ENCODE measurements around the gene JOSD2.

JOSD2 gene

DNA sequence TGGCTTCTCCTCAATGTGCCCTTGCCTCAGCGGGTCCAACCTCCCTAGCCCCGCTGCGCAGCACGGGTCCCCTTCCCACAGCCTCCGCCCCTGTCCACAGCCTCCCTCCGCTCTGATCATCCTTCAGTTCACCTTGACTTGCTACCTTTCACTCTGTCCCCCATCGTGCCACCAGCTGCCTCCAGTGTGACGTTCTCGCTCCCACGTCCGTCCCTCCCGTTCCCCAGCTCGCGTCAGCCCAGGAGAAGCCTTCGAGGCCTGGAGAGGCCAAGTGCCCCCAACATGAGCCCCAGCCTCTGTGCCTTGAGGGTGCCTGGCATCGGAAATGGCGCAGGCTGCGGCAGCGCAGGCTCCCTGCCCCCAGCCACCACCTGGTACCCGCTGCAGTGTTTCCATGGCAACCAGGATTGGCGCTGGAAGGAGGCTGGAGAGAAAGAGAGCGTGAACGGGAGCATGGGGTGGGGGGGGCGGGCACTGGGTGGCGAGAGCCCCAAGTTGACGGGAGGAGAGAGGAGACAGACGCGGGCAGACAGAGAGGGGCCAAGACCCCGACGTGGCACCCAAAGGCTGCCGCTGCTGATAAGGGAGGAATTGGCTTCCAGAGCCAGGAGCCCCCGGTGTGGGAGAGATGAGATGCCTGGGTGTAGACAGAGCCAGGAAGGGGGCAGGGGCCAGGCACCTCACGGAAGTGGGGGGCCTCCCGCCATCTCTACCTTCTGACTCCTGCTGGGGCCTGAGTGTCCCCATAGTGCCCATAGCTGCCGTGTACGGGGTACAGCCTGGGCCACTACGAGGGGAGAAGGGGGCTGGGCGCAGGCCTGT is 3.6 kb upstream of the JOSD2 start:
- DNase-seq (ENCODE audit: extremely low read depth in 1 of 2, low read depth in 1 of 2): no peak

DNA sequence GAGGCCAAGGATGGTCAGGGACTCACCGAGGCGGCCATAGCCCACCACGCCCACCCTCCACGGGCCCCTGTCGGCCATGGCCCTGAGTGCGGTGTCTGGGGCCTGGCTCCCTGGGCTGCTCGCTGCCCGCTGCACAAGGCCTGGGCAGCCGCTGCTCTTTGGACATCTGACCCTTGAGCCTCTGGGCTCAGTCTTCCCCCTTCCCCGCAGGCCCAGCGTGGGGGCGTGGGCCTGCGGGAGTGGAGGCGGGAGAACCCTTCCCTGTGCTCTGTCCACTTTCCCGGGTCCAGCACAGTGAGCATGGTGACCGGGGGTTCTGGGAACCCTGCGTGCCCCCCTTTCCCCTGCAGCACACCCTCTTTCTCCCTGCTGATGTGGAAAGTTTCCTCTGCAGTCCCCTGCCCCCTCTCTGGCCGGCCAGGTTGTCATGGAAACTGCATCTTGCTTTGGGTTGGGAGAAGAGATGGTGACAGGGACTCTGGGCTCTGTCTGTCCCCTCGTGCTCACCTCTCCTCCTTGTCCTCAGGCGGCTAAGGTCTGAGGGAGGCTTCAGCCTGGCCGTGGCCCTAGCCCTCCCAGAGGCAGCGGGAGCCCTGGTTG is 2.9 kb upstream of the JOSD2 start, which contains the start of gene ASPDH:
Gene ASPDH (minus strand): TSS at position 168 of the 600 bp plus-strand sequence. CDS start 90 bp downstream, at position 78.
- no peak for DNase-seq (ENCODE audit: extremely low read depth in 1 of 2, low read depth in 1 of 2)

DNA sequence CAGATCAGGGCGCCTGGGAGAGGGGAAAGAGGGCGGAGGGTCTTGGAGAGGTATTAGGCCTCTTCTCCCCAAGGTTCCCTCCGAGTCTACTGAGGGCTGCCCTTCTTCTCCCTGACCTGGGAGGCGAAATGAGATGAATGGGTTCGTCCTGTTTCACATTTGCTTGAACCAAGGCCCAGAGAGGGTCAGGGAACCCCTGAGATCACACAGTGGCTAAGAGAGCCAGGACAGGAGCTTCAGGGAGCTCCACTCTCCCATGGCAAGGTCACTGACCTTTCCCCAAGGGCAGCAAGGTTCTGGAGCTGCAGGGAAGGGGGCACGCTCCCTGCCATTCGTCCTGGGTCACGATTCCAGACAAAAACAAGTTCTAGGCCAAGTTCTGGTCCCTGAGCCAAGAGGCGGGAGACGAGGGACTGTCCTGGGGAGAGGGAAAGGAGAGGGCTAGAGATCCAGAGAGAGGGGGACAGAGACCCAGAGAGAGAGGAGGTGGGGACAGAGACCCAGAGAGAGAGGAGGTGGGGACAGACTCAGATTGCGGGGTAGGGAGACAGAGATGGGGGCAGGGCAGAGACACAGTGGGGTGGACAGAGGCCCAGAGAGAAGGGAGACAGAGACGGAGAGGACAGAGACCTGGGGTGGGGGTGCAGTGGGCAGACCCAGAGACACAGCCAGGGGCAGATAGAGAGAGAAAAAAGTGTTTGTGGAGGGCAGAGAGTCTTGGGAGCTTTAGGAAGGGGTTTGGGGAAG is 2.2 kb upstream of the JOSD2 start:
- DNase-seq (ENCODE audit: extremely low read depth in 1 of 2, low read depth in 1 of 2): no peak

DNA sequence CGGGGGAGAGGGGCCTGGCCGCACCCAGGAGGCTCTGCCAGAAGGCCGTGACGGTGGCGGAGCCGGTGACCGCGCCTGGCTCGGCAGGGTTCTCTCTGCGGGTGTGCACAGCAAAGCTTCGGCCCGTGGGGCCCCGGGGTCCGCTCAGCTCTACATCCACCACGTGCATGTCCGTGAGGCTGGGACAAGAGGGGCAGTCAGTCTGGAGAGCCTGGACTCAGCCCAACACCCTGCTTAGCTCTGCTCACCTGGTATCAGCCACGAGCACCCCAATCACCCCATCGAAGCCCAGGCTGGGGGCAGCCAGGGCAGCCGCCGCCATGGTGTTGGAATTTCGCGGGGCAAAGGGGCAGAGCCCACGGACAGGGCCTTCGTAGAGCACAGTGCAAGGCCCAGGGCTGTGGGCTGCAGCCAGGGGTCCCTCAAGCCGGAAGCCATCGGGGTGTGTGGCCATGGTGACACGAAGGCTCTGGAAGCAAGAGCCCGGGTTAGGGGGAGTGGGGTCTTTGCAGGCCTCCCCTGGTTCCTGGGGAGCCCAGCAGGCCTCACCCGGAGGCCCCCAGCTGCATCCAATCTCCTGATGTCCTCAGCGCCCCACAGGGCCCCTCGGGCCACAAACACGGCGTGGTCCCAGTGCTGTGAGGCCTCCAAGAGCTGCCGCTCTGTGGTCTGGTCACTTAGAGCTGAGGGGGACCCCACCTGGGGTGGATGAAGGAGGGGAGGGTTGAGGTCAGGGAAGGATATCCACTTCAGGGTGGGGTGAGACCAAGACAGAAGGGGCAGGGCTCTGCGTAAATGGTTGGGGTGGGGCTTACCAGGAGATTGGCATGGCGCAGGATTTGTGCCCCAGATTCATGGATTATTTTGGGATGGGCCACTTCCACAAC is 1.4 kb upstream of the JOSD2 start:
- DNase-seq (ENCODE audit: extremely low read depth in 1 of 2, low read depth in 1 of 2): no peak

DNA sequence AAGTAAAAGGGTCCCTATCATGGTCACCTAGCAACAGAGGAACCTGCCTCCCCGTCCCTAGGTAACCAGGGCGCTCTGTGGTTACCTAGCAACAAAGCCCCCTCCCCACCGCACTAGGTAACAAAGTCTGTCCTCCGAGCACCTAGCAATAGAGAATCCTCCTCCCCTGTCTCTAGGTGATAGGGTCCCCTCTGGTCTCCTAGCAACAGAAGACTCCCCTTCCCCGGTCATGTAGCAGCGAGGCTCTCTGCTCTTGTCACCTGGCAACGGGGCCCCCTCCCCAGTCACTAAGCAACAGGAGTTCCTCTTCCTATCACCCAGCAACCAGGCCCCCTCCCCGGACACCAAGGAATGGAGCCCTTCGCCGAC is 307 bp downstream of the JOSD2 start:
- DNase-seq (ENCODE audit: extremely low read depth in 1 of 2, low read depth in 1 of 2): no peak

DNA sequence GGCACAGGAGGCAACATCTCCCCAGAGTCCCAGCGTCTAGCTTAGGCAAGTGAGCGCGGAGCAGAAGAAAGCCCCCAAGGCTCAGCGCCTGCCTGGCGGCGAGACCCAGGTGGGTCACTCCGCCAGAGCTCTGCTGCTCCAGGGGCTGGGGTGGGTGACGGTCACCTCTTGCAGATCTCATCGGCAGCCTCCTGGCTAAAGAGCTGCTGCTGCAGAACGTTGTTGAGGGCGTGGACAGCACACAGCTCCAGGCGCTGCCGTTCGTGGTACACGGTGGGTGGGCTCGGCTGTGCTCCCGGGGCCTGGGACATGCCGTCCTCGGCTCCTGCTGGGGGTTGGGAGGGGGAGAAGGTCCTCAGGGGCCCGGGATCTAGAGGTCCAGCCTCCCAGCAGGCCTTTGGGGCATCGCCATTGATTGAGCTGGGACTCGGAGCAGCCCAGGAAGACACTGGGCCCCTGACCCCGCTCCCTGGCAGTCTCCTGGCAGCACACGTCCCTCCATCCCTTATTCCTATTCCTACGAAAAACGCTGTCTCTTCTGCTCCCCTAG is 795 bp downstream of the JOSD2 start:
- no peak for DNase-seq (ENCODE audit: extremely low read depth in 1 of 2, low read depth in 1 of 2)

DNA sequence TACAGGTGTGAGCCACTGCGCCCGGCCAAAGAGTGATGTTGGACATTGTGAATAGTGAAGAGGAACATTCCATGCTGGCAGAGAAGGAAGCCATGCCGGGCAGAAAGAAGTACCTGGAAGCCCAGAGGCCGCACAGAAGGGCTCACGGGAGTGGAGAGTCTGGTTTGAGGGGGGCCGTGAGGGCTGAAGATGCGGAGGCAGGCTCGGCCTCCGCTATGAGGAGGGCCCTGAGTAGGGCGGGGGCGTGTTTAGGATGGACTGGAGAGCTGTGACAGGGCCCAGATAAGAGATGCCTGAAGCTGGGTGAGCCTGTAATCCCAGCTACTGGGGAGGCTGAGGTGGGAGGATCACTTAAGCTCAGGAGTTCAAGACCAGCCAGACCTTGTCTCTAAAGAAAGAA is 1.6 kb downstream of the JOSD2 start:
- no peak for DNase-seq (ENCODE audit: extremely low read depth in 1 of 2, low read depth in 1 of 2)

DNA sequence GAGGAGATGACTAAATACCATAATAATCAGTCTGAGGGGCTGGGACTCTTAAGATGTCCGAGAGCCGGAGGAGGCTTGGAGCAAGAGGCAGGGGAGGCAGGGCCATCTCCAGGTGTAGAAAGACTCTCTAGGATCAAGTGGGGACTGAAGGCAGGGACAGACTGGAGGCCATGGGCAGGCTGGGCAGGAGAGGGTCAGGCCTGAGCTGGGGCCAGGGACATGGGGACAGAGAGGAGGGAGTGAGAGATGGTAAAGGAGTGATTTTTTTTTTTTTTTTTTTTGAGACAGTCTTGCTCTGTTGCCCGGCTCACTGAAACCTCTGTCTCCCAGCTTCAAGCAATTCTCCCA is 2.2 kb downstream of the JOSD2 start:
- no peak for DNase-seq (ENCODE audit: extremely low read depth in 1 of 2, low read depth in 1 of 2)

DNA sequence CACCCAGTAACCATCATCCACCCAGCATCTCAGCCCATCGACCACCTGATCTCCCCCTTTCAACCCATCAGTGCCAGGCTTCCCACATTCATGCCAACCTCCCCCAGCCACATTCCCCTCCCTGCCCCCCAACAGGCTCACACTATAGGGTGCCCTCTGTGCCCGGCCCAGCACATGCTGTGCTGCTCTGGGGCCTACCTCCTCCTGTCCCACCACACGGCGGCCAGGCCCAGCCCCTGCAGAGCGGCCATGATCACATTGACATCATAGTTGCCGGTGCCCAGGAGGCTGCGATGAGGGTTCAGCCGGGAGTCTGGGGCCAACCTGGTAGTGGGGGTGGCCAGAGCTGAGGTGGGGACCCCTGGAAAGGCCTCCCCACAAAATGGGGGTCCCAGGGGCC is 3.6 kb downstream of the JOSD2 start:
- no peak for DNase-seq (ENCODE audit: extremely low read depth in 1 of 2, low read depth in 1 of 2)

DNA sequence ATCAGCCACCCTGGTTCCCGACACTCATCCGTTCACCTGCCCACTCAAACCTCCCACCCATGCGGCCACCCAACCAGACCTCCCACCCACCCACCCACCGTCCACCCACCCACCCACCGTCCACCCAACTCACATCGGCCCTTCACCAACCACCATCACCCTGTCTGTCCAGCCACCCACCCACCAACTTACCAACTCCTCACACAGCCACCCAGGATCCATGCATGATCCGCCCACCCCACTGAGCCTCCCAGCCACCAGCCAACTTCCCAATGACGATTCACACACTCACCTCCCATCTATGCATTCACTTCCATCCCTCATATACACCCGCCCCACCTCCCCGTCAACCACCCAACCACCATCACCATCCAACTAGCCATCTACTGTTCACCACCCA is 4.3 kb downstream of the JOSD2 start:
- no peak for DNase-seq (ENCODE audit: extremely low read depth in 1 of 2, low read depth in 1 of 2)

DNA sequence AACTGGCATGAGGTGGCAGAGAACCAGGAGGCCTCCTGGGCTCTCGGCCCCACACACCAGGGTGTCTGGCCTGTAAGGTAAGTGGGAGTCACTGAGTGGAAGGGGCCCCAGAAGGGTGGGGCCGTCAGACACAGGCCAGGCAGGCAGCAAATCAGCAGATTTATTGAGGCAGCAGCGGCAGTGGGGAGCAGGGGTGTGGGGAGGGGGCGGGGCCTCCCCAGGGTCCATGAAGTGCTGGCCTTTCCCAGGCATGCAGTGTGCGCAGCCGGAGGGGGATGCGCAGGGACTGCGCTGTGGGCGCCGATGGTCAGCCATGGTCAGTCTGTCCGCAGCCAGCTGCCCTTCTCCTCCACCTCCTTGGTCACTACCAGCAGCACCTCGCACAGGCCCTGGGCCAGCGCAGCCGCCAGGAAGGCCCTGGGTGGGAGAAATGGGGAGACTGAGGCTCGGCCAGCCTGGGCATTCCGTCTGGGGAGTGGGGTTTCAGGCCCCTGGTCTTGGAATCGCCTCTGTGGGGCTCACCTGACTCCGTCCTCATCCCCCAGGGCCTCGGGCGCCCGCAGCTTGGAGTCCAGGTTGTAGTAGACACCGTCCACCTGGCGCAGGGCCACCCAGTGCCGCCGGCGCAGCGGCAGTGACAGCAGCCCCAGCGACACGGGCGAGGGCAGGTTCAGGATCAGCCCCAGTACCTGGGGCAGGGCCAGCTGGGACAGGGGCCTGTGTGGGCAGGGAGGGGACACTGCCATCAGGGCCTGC is 5.0 kb downstream of the JOSD2 start:
- DNase-seq (ENCODE audit: extremely low read depth in 1 of 2, low read depth in 1 of 2): no peak

DNA sequence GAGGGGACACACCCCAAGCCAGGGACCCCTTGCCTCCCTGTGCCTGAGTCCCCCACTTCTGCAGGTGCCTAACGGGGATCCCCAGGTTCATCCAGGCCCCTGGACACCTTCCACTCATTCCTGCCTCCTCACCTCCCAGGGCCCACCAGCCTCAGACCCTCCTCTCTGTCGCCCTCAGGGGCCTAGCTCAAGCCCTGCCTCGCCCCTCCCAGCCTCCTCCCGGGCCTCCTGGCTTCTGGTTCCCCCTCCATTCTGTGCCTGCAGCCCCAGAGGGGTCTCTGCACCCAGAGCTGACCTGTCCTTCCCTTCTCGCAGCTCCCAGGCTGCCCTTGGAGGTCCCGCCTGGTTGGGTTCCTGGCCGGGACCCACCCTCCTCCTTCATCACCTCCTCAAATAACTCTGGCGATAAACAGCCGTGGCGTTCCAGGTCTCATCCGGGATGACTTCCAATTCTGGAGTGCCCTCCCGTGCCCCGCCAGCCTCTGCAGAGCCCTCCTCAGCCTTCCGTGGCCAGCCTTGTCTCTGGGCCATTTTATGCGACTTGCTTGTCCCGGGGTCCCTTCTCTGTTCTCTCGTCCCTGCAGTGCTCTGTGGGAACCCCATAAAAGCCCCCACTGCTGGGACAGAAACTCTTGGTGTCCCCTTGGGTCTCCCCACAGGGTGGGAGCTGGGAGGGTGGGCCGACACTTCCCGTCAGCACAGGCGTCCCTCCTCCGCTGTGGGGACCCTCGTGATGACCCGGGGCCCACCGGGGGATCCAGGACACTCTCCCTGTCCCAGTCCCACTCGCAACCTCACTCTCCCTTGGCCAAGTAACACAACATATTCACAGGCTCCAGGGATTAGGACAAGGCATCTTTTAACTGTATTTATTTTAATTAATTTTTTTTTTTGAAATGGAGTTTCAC is 9.2 kb downstream of the JOSD2 start:
- no peak for DNase-seq (ENCODE audit: extremely low read depth in 1 of 2, low read depth in 1 of 2)

DNA sequence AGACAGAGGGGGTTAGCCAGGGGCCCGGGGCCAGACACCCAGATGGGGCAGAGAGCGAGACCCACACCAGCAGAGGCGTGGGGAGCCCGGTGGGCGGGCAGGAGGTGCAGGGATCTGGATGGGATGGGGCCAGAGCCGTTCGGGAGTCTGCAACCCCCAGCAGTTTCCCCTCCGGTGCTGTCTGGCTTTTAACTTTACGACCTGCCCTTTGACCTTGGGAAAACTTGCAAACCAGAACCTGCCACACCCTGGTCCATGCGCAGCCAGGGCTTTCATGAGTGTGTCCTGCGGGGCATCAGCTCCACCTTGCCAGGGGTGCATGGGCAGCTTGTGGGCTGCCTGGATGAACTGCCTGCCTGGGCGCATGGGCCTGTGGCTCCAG is 9.8 kb downstream of the JOSD2 start:
- DNase-seq (ENCODE audit: extremely low read depth in 1 of 2, low read depth in 1 of 2): no peak

DNA sequence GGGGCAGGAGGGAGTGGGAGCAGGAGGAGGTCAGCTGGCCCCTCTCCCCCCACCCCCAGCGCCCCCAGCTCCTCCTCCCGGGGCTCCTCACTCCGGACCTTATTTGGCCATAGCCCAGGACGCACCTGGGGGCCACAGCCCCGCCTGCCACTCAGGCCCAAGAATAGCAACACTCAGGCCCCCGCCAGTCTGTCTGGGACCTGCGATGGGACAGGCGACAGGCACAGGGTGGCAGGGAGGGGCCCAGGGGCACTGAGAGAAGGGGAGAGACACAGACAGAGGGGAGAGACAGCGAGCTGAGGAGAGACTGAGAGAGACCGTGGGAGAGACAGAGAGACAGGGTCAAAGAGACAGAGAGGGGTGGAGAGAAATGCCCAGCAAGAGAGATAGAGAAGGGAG is 10.2 kb downstream of the JOSD2 start:
- no peak for DNase-seq (ENCODE audit: extremely low read depth in 1 of 2, low read depth in 1 of 2)

DNA sequence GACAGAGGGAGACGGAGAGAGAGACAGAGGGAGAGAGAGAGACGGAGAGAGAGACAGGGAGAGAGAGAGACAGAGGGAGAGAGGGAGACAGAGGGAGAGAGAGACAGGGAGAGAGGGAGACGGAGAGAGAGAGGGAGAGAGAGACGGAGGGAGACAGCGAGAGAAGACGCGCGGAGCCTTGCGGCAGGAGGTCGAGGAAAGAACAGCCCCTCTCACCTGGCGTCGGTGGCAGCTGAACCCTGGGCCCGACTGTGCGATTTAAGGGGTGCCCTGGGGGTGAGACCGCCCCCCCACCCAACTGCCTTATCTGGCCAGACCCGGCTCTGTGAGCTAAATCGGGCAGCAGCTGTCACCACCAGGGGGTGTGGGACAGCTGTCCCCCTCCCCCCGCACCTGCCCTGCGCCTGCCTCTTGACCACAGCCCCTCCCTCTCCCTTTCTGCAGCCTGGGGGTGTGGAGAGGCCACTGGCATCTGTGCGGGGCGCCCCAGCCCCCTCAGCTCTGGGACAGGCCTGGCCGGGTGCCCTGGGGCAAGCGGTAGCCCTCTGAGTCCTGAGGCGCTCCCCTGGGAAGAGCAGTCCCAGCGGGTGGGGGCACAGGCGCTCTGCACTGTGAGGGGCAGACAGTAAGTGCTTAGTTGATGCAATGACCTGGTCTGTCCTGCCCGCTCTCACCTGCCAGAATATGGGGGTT is 10.8 kb downstream of the JOSD2 start:
- no peak for DNase-seq (ENCODE audit: extremely low read depth in 1 of 2, low read depth in 1 of 2)

DNA sequence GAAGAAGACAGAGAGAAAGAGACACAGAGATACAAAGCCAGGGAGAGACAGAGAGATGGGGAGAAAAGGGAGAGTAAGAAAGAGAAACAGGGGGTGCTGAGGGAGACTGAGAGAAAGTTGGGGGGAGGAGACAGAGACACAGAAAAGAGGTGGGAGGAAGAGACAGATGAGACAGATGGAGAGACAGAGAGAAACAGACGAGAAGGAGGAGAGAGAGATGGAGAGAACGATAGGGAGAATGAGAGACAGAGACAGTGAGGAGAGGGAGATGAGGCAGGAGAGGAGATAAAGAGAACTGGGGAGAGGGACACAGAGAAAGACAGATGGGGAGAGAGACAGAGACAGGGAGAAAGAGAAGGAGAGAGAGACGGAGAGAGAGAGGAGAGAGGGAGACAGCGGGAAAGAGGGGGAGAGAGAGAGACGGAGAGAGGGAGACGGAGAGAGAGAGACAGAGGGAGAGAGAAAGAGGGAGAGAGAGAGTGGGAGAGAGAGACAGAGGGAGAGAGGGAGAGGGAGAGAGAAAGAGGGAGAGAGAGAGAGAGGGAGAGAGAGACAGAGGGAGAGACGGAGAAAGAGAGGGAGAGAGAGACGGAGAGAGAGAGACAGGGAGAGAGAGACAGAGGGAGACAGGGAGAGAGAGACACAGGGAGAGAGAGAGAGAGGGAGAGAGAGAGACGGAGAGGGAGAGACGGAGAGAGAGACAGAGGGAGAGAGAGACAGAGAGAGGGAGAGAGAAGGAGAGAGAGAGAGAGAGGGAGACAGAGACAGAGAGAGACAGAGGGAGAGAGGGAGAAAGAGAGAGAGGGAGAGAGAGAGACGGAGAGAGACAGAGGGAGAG is 12.6 kb downstream of the JOSD2 start:
- no peak for DNase-seq (ENCODE audit: extremely low read depth in 1 of 2, low read depth in 1 of 2)

DNA sequence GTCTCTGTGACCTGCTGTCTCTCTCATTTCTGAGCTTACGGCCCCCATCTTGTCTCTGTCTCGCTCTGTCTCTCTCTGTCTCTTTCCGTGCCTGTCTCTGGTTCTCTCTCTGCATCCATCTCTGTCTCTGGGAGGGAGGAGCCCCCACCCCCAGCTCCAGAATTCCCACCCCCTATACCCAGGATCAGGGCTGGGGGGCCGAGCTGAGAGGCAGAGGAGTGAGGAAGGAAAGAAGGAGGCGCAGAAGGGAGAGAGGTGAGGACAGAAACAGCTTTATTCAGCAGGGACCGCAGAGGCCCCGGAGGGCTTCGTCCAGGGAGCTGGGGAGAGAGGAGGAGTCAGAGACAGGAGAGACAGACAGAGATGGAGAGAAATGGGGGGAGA is 14.0 kb downstream of the JOSD2 start:
- DNase-seq (ENCODE audit: extremely low read depth in 1 of 2, low read depth in 1 of 2): no peak

Measured in activated CD8-positive, alpha-beta memory T cell treated with anti-CD3 and anti-CD28 coated beads for 1 hour (primary cell).